ENCODE results near the gene AJAP1. TPM values are rescaled to one million over a fixed set of nuclear protein-coding genes. Genes with fewer than 3 reads are reported as not detected.
"Not testable (repeated sequence)": the region's sequence is repeated elsewhere in the genome, so short reads cannot be mapped to it uniquely, and the experiment has no call there.

Gene AJAP1
- total and polyA plus RNA-seq, 2 experiments from 2014 or later, result 0.13 to 0.64 TPM

GRCh38 chr1:4615501-4615900 is 38.9 kb upstream of the AJAP1 start:
- Histone ChIP-seq H3K4me2 (no peak overlapping the region), H3K27me3 (no peaks in the 10 kb centered on the region), H3K4me3 (no peak overlapping the region), H3K4me1 (ENCODE audit: insufficient read depth) (no peaks in the 10 kb centered on the region), H3K36me3 (replicated peaks; ENCODE audit: insufficient read depth, low read depth) (no peaks in the 10 kb centered on the region), H3K79me2 (no peaks in the 10 kb centered on the region), H4K20me1 (ENCODE audit: insufficient read depth, poor library complexity, severe bottlenecking) (no peaks in the 10 kb centered on the region), H3K27ac (no peak overlapping the region), H3K9me3 (ENCODE audit: low read depth) (no peaks in the 10 kb centered on the region), H2AFZ (no peak overlapping the region), H3K9me2 (replicated peaks; ENCODE audit: insufficient read depth) (no peaks in the 10 kb centered on the region)
- no peak for TF ChIP-seq EZH2phosphoT487 (IDR thresholded peaks at IDR 0.05; ENCODE audit: low read depth, severe bottlenecking, unreplicated experiment)
- TF ChIP-seq EZH2 (IDR thresholded peaks at IDR 0.05; ENCODE audit: borderline replicate concordance), result no peak
- TF ChIP-seq CTCF (IDR thresholded peaks at IDR 0.05; ENCODE audit: poor library complexity), result no peak
- 92% methylated on average over 9 of the region's 9 CpGs for WGBS (ENCODE audit: low lambda C conversion rate, missing lambda C conversion rate)
- DNase-seq (ENCODE audit: low spot score), result no peak

- WGBS (ENCODE audit: low lambda C conversion rate, missing lambda C conversion rate), result 96% methylated on average over 18 of the region's 18 CpGs
- Histone ChIP-seq H2AFZ (no peak overlapping the region), H3K36me3 (replicated peaks; ENCODE audit: insufficient read depth, low read depth) (no peaks in the 10 kb centered on the region), H3K9me2 (replicated peaks; ENCODE audit: insufficient read depth) (no peaks in the 10 kb centered on the region), H3K27me3 (no peaks in the 10 kb centered on the region), H3K4me1 (ENCODE audit: insufficient read depth) (no peaks in the 10 kb centered on the region), H3K4me2 (no peak overlapping the region), H3K9me3 (ENCODE audit: low read depth) (no peaks in the 10 kb centered on the region), H3K79me2 (no peaks in the 10 kb centered on the region), H3K4me3 (no peak overlapping the region), H4K20me1 (ENCODE audit: insufficient read depth, poor library complexity, severe bottlenecking) (no peaks in the 10 kb centered on the region), H3K27ac (no peak overlapping the region)
- no peak for DNase-seq (ENCODE audit: low spot score)
- TF ChIP-seq CTCF (IDR thresholded peaks at IDR 0.05; ENCODE audit: poor library complexity), result no peak
- TF ChIP-seq EZH2phosphoT487 (IDR thresholded peaks at IDR 0.05; ENCODE audit: low read depth, severe bottlenecking, unreplicated experiment), result no peak
- TF ChIP-seq EZH2 (IDR thresholded peaks at IDR 0.05; ENCODE audit: borderline replicate concordance), result no peak
Measured at GRCh38 chr1:4616831-4617465, 37.5 kb upstream of the AJAP1 start.

- Histone ChIP-seq H3K36me3 (replicated peaks; ENCODE audit: insufficient read depth, low read depth) (no peaks in the 10 kb centered on the region), H3K4me1 (ENCODE audit: insufficient read depth) (no peaks in the 10 kb centered on the region), H3K9me3 (ENCODE audit: low read depth) (no peaks in the 10 kb centered on the region), H3K79me2 (no peaks in the 10 kb centered on the region), H3K4me2 (no peak overlapping the region), H3K27me3 (no peaks in the 10 kb centered on the region), H4K20me1 (ENCODE audit: insufficient read depth, poor library complexity, severe bottlenecking) (no peaks in the 10 kb centered on the region), H3K4me3 (no peak overlapping the region), H3K9me2 (replicated peaks; ENCODE audit: insufficient read depth) (no peaks in the 10 kb centered on the region), H2AFZ (no peak overlapping the region), H3K27ac (no peak overlapping the region)
- no peak for DNase-seq (ENCODE audit: low spot score)
- 95% methylated on average over 3 of the region's 6 CpGs for WGBS (ENCODE audit: low lambda C conversion rate, missing lambda C conversion rate)
- TF ChIP-seq EZH2phosphoT487 (IDR thresholded peaks at IDR 0.05; ENCODE audit: low read depth, severe bottlenecking, unreplicated experiment), result no peak
- TF ChIP-seq CTCF (IDR thresholded peaks at IDR 0.05; ENCODE audit: poor library complexity), result no peak
- TF ChIP-seq EZH2 (IDR thresholded peaks at IDR 0.05; ENCODE audit: borderline replicate concordance), result no peak
Measured at GRCh38 chr1:4617506-4617905, 36.9 kb upstream of the AJAP1 start.

- H3K79me2 ChIP-seq; H4K20me1 ChIP-seq (ENCODE audit: insufficient read depth, poor library complexity, severe bottlenecking); DNase-seq (ENCODE audit: low spot score); H3K27ac ChIP-seq; H3K36me3 ChIP-seq (replicated peaks; ENCODE audit: insufficient read depth, low read depth); H3K4me1 ChIP-seq (ENCODE audit: insufficient read depth); H3K4me3 ChIP-seq; H2AFZ ChIP-seq; H3K4me2 ChIP-seq; H3K27me3 ChIP-seq; H3K9me2 ChIP-seq (replicated peaks; ENCODE audit: insufficient read depth); H3K9me3 ChIP-seq (ENCODE audit: low read depth): not testable (repeated sequence)
- 97% methylated on average over 3 of the region's 3 CpGs for WGBS (ENCODE audit: low lambda C conversion rate, missing lambda C conversion rate)
Measured at GRCh38 chr1:4618827-4619226, 35.6 kb upstream of the AJAP1 start.
